A172 (cell line): ENCODE measurements around the gene BIRC7. TPM values are rescaled to one million over a fixed set of nuclear protein-coding genes. Genes with fewer than 3 reads are reported as not detected.

ENCODE experiments used
- DNase-seq: peaks from one replicate; pipeline ENCODE4 v3.0.0-alpha.2; 2015; ENCODE audit warnings: low spot score
- total RNA-seq: library from RNA; depleted of rRNA; stranded (reverse); fragments of >200 nt; shearing (Covaris generic); gene quantifications from 2 replicates; pipeline ENCODE4 v1.2.3, GENCODE V29; 2014

Gene BIRC7
- total RNA-seq, 1 experiment from 2014 or later = not detected

DNA sequence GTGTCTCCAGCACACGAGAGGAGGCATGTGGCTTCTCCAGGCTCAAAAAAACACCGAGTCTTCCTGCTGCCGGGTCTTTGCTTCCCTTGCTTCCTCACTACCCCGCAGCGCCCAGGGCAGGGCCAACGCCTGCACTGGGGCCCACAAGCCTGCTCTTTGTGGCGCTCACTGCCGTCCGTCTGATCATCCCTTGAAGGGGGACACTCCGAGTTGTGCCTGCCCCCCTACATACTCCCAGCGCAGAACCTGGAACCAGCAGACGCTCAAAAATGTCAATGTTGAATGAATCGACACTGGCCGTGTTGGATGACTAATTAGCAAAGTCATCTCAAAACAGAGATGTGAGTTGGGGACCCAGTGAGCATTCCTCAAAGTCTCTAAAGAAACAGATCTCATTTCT is 28.8 kb downstream of the BIRC7 start:
- no peak for DNase-seq

DNA sequence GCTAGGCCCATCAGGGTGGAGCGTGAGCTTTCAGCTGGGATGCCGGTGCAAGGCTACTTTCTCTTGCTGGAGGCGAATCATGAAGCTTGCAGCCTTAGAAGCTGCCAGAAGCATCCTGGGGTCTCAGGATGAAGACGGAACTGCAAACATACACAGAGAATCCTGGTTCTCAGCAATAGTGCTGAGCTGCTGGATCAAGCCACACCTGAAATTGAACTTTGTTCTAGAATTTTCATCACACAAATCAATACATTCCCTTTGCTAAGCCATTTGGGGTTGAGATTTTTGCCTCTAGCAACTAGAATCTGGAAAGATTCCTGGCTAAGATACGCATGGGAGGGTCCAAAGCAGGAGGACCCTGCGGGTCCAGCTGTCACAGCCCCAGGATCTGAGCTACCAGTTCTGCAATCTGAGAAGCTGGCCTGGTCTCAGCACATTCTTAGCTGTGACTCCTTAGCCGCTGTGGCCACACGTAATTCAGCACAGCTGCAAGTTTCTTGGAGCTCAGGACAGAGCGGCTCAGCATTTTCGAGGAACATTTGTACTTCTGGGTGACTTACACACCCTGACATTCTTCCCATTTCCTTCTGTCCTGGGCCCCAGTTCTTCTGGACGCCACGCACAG is 30.3 kb downstream of the BIRC7 start:
- DNase-seq = no peak

DNA sequence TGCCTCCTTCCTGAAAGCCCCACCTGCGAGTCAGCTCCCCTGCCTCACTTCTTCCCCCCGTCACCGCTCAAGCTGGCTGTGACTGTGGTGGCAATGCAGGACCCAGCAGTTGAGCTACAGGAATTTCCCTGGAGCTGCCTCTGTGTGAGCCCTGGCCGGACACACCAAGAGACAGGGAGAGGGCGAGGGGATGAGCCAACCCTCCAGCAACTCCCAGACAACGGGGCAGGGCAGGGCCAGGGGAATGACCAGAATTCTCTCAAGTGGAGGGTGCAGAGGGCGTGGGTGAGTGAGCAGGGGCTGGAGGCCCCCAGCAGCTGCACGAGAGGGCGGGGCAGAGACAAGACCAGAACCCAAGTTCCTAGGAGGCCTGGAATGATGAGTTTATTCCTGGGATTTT is 32.0 kb downstream of the BIRC7 start:
- no peak for DNase-seq

DNA sequence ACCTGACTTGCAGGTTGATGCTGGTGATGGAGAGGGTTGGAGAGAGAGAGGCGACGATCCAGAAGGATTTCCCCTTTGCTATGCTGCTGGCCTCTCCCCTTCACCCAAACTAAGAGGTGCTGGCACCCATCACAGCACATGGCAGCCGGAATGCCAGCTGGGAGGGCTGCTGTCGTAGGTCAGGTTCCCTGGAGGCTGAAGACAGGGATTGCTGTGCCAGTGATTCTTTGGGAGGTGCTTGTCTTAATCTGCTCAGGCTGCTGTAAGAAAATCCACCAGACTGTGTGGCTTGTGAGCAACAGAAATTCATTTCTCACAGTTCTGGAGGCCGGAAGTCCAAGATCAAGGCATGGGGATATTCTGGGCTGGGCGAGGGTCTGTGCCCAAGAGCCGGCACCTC is 32.6 kb downstream of the BIRC7 start:
- no peak for DNase-seq

DNA sequence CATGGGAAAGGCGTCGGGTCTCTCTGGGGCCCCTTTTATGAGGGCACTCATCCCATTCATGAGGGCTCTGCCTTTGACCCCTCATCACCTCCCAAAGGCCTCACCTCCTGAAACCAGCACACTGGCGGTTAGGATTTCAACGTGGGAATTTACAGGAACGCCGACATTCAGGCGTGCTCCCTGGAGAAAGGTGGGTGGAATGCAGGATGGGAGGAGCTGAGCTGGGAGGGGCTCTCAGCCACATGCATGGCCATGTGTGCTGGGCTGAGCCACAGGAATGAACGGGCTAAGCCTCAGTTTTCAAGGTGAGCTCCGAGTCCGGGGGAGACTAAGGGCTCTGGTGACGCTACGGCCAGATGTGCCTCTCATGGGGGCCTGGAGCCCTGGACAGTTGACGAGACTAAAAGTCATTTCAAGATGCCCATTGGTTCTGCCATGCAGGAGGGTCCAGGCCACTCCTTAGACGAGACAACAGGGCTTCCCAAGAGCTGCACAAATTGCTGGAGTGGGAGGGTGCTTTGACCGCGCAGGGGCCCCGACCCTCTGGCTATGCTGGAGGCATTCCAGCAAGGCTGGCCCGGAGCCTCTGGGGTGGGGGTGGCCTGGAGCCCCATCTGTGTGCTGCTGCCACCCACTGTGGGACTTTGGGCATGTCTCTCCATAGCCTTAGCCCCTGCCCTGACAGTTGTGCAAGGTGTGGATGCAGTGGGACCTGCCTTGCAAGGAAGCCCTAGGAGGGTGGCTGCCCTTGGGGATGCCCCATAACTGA is 33.1 kb downstream of the BIRC7 start:
- DNase-seq = no peak

DNA sequence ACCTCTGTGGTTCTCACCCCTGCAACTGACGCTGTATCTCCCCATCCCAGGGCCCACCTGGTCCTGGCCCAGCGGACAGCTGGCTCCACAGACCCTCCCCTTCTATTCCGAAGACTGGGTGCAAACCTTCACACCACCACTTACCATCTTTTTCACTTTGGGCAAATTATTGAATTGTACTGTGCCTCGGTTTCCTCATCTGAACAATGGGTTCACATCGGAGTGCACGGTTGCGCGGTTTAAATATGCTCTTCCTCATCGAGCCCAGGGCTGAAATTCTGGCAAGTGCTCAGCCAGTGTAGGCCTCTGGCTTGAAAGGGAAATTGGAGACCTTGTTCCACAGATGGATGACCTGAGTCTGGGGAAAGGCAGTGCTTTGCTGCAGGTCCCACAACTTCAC is 34.0 kb downstream of the BIRC7 start:
- DNase-seq = no peak

DNA sequence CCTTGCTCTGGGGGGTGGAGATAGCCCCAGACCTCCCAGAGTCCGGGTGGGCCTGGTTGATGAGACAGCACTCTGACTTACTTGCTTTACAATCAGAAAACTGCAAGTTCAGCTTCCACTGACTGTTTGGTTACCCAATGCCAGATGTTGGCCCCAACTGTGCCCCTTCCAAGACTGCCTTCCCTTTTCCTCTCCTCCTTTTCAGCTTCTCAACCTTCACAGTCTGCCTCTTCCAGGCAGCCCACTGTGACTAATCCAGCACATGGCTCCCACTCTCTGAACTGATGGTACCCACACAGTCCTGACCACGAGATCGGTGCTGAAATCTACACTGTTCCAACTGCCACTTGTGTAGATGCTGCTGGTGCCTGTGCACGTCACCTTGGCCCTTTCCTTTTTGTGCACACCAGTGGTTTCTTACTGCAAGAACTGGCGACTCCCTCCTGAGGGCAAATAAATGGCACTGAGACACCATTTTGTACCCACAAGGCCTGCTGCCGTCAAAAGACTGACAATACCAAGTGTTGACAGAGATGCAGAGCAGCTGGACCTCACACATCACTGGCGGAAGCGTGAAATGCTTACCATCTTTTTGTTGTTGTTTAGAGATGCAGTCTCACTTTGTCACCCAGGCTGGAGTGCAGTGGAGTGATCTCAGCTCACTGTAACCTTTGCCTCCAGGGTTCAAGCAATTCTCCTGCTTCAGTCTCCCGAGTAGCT is 35.1 kb downstream of the BIRC7 start:
- DNase-seq = no peak

DNA sequence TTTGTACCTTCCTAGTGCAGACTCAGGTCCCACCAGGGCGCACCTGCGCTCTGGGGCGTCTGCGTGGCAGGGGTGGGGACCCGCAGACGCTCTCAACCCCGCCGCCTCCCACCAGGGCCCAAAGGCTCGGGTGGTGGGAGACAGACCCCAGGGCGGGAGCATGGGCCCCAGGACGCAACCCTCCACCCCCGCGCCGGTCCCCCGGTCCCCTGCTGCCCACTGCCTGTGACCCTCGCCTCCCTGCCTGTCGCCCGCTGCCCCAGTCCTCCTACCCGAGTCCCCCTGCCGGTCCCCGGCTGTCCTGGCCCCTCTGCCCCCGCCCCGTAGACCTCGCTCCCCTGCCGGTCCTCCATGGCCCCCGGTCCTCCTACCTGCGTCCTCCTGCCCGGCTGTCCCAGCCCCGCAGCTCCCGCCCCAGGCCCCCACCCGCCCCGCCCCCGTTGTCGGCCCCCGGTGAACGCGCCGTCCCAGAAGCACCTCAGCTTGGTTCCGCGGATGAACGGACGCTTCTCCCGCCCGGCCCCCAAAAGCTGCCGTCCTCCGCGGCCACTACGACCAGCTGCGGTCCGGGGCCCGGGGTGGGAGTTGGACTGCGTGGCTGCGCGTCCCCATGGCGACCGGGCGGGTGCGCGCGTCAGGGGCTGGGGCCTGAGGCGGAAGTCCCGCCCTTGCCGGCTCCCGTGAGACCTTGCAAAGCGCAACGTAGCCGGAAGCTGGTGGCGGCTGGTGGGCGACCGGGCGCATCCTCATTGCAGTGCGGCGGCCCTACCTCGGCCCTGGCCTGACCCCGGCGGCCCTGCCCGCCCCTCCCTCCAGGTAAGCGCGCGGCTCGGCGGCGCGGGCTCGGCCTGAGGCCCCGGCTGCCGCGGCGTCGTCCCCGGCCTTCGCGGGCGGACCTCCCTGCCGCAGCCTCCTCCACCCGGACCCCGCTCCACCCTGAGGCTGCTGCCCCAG is 36.7 kb downstream of the BIRC7 start, which contains the start of gene ARFGAP1:
TSS of gene ARFGAP1 (plus strand) at position 709 of the 954 bp plus-strand sequence. CDS start 2,768 bp downstream, outside the sequence.
- DNase-seq = peak; percentile 75

DNA sequence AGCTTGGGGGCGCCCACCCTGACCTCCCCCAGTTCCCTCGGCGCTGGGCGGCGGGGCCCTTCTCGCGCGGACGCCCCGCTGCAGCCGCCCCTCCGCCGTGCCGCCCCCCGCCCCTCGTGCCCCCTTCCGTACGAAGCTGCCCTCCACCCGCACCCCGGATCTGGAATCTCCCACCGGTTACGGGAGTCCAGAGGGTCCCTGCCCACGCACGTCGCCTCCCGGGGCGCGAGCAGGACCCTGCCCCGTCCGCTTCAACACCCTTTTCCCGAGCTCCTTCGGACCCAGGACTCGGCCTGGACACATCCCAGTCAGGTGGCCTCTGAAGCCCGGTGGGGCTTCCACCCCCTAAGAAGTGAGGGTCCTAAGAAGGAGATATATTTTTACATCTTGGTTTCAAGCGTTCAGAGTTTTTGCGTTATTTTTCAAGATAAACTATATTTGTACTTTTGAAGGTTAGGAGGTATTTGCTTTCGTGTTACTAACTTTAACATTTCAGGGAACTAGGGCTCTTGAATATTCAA is 37.4 kb downstream of the BIRC7 start:
- no peak for DNase-seq

DNA sequence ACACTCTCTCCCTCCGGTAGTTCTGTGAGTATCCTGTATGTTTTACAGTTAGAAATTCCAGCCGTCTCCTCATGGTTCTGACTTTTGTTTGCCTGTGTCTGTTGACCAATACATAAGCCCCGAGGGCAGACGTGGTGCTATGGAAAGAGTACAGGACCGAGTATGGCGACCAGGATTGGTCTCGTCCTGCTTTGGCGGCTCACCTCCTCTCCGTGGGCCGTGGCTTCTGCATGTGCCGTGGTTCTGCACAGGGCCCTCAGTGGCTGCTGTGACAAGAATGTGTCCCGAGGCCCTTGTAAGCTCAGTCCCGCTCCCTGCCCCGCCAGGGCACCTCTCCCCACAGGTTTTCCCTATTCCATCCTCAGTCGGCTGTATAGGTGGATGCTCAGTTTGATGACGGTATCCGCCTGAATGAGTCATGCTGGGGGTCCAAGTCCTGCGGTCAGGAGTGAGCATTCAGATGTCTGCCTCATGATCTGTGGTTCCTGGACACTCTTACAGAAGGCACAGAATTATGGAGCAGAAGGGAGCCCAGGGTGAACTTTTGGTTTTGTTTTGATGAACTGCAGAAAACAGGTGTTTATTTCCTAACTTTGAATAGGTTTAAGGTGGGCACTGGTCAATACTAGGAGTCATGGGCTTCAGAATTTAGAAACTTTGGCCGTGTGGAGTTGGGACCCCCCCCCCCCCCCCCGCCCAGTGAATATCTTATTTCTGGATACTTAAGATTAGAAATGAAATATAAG is 38.1 kb downstream of the BIRC7 start:
- peak; percentile 88 for DNase-seq

DNA sequence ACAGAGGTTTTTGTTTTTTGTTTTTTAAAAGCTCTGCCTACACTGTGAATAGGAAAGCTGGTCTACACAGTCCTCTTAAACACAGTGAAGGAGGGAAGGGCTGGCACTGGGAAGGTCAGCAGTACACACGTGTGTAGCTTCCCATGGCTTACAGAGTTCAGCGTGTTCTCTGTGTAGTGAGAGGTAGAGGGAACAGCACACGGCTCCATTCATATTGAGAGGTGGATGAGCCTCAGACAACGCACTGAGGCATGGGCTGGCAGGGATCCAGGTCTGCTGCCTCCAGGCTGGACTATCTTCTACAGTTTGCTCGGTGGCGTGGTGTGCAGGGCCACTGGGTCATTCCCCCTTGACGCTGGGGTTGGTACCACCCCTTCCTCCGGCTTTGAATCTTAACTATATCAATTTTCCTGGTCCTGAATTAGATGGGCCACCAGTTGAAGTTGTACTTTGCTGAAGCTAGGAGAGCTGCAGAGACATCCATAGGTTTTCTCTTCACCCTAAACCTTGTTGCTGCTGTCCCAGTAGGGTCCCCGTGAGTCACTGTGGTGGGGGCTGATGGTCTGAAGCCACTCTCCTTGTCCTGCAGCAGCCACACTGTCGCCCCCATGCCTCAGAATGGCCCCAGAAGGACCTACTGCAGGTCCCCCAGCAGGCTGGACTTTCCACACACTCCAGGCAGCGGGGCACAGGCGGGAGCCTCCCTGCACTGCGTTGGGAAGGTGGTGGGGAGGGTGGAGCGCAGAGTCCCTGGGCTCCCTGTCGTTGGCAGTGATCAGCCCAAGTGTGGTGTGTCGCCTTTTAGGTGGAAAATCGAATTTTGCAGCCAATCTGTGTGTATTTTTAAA is 38.9 kb downstream of the BIRC7 start:
- no peak for DNase-seq

DNA sequence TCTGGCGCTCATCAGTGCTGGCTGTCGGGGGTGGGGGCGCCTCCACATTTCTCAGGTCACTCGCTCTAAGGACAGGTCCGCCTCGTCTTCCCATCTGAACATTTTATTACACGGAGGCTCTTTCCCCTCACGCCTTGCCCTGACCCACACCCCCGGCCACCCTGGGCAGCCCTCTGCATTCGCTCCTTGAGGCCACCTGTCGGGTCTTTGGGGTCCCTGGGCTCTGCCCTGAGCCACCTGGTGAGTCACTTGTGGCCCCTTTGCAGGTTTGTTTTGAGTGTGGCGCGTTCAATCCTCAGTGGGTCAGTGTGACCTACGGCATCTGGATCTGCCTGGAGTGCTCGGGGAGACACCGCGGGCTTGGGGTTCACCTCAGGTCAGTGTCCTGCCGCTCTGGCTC is 40.1 kb downstream of the BIRC7 start:
- DNase-seq = no peak

DNA sequence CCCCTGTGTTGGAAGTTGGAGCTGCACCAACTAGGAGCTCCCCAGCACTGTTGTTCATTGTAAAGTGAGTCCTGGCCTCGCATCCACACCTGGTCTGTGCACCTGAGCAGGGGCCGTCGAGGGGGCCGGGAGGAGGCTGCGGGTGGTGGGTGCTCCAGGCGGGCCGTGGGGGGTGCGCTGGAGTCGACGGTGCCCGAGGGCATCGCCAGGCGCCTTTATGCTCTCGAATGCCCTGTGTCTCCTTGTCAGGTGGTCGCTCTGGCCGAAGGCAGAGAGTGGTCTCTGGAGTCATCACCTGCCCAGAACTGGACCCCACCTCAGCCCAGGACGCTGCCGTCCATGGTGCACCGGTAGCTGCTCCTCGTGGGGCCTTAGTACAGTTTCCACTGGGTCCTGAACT is 41.3 kb downstream of the BIRC7 start:
- DNase-seq = no peak

DNA sequence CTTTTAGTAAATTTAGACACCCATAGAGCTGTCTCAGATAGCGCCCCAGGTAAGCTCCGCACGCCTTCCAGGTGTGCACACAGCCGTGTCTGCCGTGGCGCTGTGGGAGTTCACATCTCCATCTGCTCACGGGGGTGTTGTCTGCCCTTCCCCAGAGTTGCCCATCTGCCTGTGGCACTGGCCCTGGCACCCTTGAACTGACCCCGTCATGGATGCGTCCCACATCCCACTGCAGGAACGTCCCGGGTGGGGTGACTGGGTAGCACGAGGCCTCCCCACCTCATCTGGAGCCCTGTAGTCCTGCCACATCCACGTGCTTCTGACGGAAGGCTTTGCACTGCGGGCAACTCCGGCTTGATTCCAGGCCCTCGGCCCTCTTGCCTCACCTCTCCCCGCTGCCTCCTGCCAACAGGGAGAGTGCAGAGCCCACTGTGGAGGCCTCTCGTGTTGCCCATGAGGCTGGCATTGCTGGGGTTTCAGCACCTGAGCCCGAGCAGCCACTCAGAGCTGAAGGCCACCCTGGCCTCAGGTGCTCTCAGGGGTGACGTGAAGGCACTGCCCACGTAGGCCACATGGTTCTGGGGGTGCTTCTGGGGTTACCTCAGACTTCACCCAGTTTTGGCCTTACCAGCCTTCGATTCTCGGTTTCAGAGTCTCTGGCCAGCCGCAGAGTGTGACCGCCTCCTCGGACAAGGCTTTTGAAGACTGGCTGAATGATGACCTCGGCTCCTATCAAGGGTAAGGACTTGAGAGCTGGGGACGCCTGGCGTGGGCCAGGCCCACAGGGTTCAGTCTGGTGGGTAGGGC is 42.0 kb downstream of the BIRC7 start:
- DNase-seq = no peak

DNA sequence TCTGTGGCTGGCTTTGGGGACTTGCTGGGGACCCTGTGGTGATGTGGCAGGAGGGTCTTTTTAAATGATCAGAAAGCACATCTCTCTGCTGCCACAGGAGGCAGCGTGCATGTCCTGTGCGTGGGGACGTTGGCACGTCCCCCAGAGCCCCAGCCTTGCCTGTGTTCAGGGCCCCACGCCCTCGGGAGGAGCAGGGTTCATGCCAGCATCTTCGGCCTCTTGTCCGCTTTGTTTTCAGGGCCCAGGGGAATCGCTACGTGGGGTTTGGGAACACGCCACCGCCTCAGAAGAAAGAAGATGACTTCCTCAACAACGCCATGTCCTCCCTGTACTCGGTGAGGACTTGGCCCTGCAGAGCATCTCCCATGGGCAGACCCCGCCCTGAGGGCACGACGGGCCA is 43.0 kb downstream of the BIRC7 start:
- no peak for DNase-seq

DNA sequence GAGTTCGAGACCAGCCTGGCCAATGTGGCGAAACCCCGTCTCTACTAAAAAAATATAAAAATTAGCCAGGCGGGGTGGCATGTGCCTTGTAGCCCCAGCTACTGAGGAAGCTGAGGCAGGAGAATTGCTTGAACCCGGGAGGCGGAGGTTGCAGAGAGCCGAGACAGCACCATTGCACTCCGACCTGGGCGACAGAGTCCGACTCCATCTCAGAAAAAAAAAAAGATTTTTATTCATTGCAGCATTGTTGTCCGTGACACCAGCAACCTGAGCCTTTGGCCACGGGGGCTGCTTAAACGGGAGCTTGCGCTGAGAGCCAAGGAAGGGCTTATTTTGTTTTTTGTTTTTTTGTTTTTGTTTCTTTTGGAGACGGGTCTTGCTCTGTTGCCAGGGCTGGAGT is 44.2 kb downstream of the BIRC7 start:
- no peak for DNase-seq

DNA sequence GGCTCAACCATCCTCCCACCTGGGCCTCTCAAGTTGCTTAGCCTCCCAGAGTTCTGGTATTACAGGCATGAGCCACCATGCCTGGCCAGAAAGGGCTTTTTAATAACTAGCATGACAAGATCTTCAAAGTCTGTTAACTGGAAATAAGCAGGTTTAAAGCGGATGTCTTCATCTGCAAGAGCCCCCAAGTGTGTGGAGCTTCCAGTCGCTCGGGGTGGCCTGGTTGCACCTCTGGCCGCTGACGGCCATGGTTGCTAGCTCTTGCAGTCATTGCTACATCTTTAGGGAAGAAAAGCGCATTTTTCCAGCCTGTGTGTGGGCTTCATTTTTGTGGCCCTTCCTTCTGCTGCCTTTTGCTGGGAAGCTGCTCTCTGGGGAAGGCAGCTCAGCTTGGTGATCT is 44.7 kb downstream of the BIRC7 start:
- no peak for DNase-seq

DNA sequence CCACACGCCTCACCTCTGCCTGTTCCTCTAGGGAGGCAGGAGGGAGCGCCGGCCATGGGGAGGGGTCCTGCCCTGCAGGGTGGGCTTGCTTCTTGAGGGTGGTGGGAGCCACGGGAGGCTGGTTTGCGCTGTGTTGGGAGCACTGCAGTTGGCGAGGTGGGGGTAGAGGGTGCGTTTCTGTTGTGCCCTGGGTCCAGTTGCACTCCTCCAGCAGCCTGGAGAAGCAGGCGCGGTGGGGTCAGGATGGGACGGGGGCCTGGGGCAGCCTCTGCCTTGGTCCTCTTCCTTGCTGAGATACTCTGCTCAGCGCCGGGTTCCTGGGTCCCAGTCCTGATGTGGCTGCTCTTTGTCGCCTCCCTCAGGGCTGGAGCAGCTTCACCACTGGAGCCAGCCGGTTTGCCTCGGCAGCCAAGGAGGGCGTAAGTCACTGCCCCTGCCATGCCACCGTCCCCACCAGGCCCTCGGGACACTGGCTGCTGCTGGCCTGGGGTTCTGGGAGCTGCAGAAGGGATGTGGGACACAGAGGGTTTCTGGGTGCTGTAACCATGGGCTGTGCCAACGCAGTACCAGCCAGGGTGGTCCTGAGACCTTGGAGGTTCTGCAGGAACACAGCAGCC is 45.3 kb downstream of the BIRC7 start:
- DNase-seq = no peak
